Cardiac muscle cell (in vitro differentiated cells and primary cell): ENCODE measurements around the gene BAX. TPM values are rescaled to one million over a fixed set of nuclear protein-coding genes. Genes with fewer than 3 reads are reported as not detected.
A peak's percentile ranks its signal among the peaks of the same experiment; 100 is the strongest.
"Not testable (repeated sequence)": the region's sequence is repeated elsewhere in the genome, so short reads cannot be mapped to it uniquely, and the experiment has no call there.

Source experiments
- DNase-seq, 2 donors: peaks; one replicate each; pipeline versions ENCODE4 v3.0.0 to v3.0.0-alpha.2; 2010 to 2017; ENCODE audit warnings: low read depth in 1 of 2, low spot score in 1 of 2
- H3K27ac ChIP-seq: fragments of 200-600 bp; sonication (generic); 2 replicates; pipeline ENCODE4 v1.5.1; 2016
- H3K27me3 ChIP-seq: fragments of 200-600 bp; sonication (generic); 2 replicates; pipeline ENCODE4 v1.6.0; 2016; ENCODE audit warnings: control low read depth
- H3K36me3 ChIP-seq: fragments of 200-600 bp; sonication (generic); 2 replicates; pipeline ENCODE4 v1.5.1; 2016; ENCODE audit warnings: control low read depth
- H3K4me1 ChIP-seq: fragments of 200-600 bp; sonication (generic); 2 replicates; pipeline ENCODE4 v1.8.1; 2017; ENCODE audit warnings: low read depth, mild to moderate bottlenecking, mixed run types
- H3K4me3 ChIP-seq: fragments of 200-600 bp; sonication (generic); 2 replicates; pipeline ENCODE4 v1.5.1; 2016; ENCODE audit warnings: mild to moderate bottlenecking
- H3K9me3 ChIP-seq: fragments of 200-600 bp; sonication (generic); 2 replicates; pipeline ENCODE4 v1.5.1; 2017; ENCODE audit warnings: low read depth, mild to moderate bottlenecking, control low read depth
- polyA plus RNA-seq: library from polyadenylated mRNA; unstranded; fragments of >200 nt; fragmentation: Nextera tagmentation; extraction: Ambion mirVana; gene quantifications from 2 replicates; pipeline ENCODE4 v1.2.1, GENCODE V29; 2016
- total RNA-seq: library from RNA; depleted of rRNA; stranded (reverse); fragments of >200 nt; gene quantifications from 2 replicates; pipeline ENCODE4 v1.2.3, GENCODE V29; 2016
- TF ChIP-seq, protein P1 (sequence below): IDR thresholded peaks from 2 replicates; pipeline ENCODE4 v1.5.1; 2012; ENCODE audit warnings: low read depth, mild to moderate bottlenecking, low read length

The BAX gene
- total and polyA plus RNA-seq, 2 experiments from 2014 or later = 64.2 to 95.2 TPM

DNA sequence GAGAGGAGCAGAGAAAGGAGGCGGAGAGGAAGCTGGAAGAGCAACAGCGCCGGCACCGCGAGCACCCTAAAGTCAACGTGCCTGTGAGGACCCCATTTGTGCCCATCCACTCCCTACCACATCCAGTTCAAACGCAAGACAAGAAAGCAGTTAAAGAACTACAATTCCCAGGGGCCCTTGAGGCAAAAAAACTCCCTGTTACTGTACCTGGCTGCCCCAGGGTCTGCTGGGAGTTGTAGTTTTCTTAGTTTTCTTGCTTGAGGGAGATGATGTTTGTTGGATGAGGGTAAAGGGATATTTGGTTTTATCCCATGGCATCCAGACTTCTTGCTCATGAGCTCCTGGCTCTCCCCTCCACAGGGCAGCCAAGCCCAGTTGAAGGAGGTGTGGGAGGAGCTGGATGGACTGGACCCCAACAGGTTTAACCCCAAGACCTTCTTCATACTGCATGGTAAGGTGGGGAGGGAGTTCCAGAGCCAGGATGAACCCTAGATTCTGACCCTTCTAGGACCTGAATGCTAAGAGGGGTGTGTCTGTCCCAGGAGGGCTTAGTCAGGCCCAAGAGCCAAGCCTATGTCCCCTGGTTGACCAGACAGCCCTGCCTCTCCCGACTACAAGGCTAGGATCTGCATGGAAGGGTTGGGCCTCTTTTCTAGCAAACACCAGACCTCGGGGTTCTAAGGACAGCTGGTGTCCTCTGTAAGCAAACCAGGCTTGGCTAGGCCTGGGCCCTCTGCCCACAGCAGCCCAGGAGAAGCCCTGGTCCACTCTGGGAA, 41.4 kb upstream of the BAX start:
- Histone ChIP-seq H3K36me3 (peaks cover 41% of the 10 kb centered on the region), H3K4me3 (no peak overlapping the region), H3K27ac (no peak overlapping the region), H3K27me3 (no peaks in the 10 kb centered on the region), H3K4me1 (no peaks in the 10 kb centered on the region), H3K9me3 (no peaks in the 10 kb centered on the region)
- TF ChIP-seq, protein P1, sequence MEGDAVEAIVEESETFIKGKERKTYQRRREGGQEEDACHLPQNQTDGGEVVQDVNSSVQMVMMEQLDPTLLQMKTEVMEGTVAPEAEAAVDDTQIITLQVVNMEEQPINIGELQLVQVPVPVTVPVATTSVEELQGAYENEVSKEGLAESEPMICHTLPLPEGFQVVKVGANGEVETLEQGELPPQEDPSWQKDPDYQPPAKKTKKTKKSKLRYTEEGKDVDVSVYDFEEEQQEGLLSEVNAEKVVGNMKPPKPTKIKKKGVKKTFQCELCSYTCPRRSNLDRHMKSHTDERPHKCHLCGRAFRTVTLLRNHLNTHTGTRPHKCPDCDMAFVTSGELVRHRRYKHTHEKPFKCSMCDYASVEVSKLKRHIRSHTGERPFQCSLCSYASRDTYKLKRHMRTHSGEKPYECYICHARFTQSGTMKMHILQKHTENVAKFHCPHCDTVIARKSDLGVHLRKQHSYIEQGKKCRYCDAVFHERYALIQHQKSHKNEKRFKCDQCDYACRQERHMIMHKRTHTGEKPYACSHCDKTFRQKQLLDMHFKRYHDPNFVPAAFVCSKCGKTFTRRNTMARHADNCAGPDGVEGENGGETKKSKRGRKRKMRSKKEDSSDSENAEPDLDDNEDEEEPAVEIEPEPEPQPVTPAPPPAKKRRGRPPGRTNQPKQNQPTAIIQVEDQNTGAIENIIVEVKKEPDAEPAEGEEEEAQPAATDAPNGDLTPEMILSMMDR = no peak
- DNase-seq = no peak

- Histone ChIP-seq H3K4me3 (no peak overlapping the region), H3K36me3 (peaks cover 45% of the 10 kb centered on the region), H3K27me3 (no peaks in the 10 kb centered on the region)
Observed at GRCh38 chr19:48914181-48914580, 40.5 kb upstream of the BAX start.

DNA sequence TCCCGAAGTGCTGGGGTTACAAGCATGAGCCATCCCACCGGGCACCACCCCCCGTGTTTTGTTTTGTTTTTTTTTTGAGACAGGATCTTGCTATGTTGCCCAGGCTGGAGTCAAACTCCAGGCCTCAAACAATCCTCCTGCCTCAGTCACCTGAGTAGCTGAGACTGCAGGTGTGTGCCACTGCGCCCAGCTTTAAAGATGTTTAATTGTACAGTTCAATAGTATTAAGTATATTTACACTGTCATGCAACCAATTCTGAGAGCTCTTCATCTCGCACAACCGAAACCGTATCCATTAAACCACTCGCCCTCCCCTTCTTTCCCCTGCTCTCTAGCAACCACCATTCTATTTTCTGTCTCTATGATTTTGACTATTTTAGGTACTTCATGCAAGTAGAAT, 38.9 kb upstream of the BAX start:
- no peak for DNase-seq
- H3K27ac ChIP-seq = no peak overlapping the region
- H3K4me3 ChIP-seq = no peak overlapping the region
- no peaks in the 10 kb centered on the region for H3K27me3 ChIP-seq
- H3K4me1 ChIP-seq = no peaks in the 10 kb centered on the region
- peaks cover 40% of the 10 kb centered on the region for H3K36me3 ChIP-seq
- H3K9me3 ChIP-seq = no peaks in the 10 kb centered on the region
- TF ChIP-seq, protein P1 = no peak

More at GRCh38 chr19:48914181-48914580, 40.5 kb upstream of the BAX start:
- H3K4me1 ChIP-seq = no peaks in the 10 kb centered on the region
- no peaks in the 10 kb centered on the region for H3K9me3 ChIP-seq
- DNase-seq = no peak
- no peak overlapping the region for H3K27ac ChIP-seq
- TF ChIP-seq, protein P1 = no peak

DNA sequence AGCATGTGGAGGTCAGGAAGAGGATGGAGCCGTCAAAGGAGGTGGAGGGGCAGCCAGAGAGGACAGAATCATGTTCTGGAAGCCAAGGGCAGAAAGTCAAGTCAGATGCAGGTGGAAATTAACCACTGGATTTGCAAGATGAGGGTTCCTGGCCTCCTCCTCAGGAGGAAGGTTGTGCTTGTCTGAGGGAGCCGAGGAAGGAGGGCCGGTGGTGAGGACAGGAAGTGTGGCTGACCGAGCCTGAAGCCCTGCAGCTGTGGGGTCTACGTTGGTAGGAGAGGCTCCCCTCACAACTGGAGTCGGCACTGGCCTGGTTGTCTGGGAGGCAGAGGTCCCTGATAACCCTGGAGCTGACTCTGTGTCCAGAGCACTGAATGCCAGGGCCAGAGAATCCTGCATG, 36.6 kb upstream of the BAX start:
- Histone ChIP-seq H3K36me3 (peaks cover 35% of the 10 kb centered on the region), H3K27me3 (no peaks in the 10 kb centered on the region), H3K4me3 (no peak overlapping the region), H3K4me1 (no peaks in the 10 kb centered on the region), H3K27ac (no peak overlapping the region), H3K9me3 (no peaks in the 10 kb centered on the region)
- no peak for DNase-seq
- TF ChIP-seq, protein P1 = no peak

DNA sequence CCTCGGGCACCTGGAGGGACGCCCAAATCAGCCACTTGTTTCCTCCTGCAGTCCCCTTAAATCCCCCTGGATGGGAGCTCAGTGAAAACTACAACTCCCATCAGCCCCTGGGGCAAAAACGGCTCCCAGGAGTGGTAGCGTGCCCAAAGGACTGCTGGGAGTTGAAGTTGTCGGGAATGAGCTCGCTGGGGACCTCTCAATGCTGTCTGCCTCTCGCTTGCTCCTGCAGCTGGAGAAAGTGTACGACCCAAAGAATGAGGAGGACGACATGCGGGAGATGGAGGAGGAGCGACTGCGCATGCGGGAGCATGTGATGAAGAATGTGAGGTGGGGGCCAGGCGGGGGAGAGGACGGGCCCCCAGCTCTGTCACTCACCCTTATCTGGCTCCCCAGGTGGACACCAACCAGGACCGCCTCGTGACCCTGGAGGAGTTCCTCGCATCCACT, 35.9 kb upstream of the BAX start:
- Histone ChIP-seq H3K36me3 (peaks cover 30% of the 10 kb centered on the region), H3K9me3 (no peaks in the 10 kb centered on the region), H3K27ac (no peak overlapping the region), H3K4me1 (no peaks in the 10 kb centered on the region), H3K27me3 (no peaks in the 10 kb centered on the region), H3K4me3 (no peak overlapping the region)
- peak in 1 of 2 donors; percentile 55 for DNase-seq
- TF ChIP-seq, protein P1 = no peak

DNA sequence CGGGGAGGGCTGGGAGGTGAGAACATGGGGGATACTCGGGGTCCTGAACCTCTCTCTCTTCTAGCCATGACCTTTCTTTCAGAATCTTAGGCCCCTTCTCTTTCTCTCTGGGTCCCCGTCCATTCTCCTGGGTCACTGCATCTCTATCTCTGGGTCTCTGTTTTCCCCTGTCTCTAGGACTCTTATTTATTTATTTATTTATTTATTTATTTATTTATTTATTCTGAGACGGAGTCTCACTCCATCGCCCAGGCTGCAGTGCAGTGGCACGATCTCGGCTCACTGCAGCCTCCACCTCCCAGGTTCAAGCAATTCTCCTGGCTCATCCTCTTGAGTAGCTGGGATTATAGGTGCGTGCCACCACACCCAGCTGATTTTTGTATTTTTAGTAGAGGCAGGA, 35.4 kb upstream of the BAX start:
- H3K9me3 ChIP-seq, H3K4me1 ChIP-seq, DNase-seq, H3K27ac ChIP-seq, H3K27me3 ChIP-seq, H3K4me3 ChIP-seq: not testable (repeated sequence)
- H3K36me3 ChIP-seq = peaks cover 28% of the 10 kb centered on the region
